ENCODE data around the gene PYROXD2. TPM values are rescaled to one million over a fixed set of nuclear protein-coding genes. Genes with fewer than 3 reads are reported as not detected.

The PYROXD2 gene
- total RNA-seq, 6 experiments from 2014 or later = 3.0 to 25.3 (median 7.1) TPM

GRCh38 chr10:98418665-98419468 is 3.9 kb upstream of the PYROXD2 start:
- 93% methylated on average over 2 of the region's 18 CpGs for WGBS (ENCODE audit: insufficient coverage, low coverage, low lambda C conversion rate, missing lambda C conversion rate)
- Histone ChIP-seq H3K4me1 (peaks cover 0 to 43% (median 20%) of the 10 kb centered on the region in 4 donors), H3K36me3 (peaks cover 0 to 5% (median 2%) of the 10 kb centered on the region in 4 donors), H3K9me3 (no peaks in the 10 kb centered on the region), H3K27ac (peak overlapping the region; percentile 48 to 78 (median 70)), H3K27me3 (no peaks in the 10 kb centered on the region), H3K4me3 (no peak overlapping the region)
- ATAC-seq = no peak
- intact Hi-C loops (cut with DNase I) = no loop called here
- no peak for DNase-seq
- TF ChIP-seq POLR2A (IDR thresholded peaks at IDR 0.05) = no peak
- TF ChIP-seq CTCF (IDR thresholded peaks at IDR 0.05) = no peak

- intact Hi-C loops (cut with DNase I) = no loop called here
- peak in 1 of 4 donors; percentile 3 for ATAC-seq
- Histone ChIP-seq H3K27ac (peak overlapping the region in 2 of 3 donors; percentile 48 to 78), H3K9me3 (no peaks in the 10 kb centered on the region), H3K4me1 (peaks cover 0 to 43% (median 20%) of the 10 kb centered on the region in 4 donors), H3K27me3 (no peaks in the 10 kb centered on the region), H3K36me3 (peaks cover 0 to 3% (median 0%) of the 10 kb centered on the region in 4 donors), H3K4me3 (no peak overlapping the region)
- TF ChIP-seq POLR2A (IDR thresholded peaks at IDR 0.05) (no peak), CTCF (IDR thresholded peaks at IDR 0.05) (no peak)
- 44% methylated on average over 4 of the region's 21 CpGs for WGBS (ENCODE audit: insufficient coverage, low coverage, low lambda C conversion rate, missing lambda C conversion rate)
- no peak for DNase-seq
Observed at GRCh38 chr10:98417973-98418664, 3.1 kb upstream of the PYROXD2 start.

- no peak overlapping the region for H3K27ac ChIP-seq
- ATAC-seq (no peak), DNase-seq (no peak)
- peaks cover 0 to 3% (median 0%) of the 10 kb centered on the region in 4 donors for H3K36me3 ChIP-seq
- intact Hi-C loops (cut with DNase I) = no loop called here
- H3K4me3 ChIP-seq = no peak overlapping the region
- TF ChIP-seq CTCF (IDR thresholded peaks at IDR 0.05) = no peak
- 80% methylated on average over 1 of the region's 19 CpGs for WGBS (ENCODE audit: insufficient coverage, low coverage, low lambda C conversion rate, missing lambda C conversion rate)
- no peaks in the 10 kb centered on the region for H3K27me3 ChIP-seq
- peaks cover 0 to 43% (median 20%) of the 10 kb centered on the region in 4 donors for H3K4me1 ChIP-seq
- H3K9me3 ChIP-seq = no peaks in the 10 kb centered on the region
Observed at GRCh38 chr10:98417481-98417959, 2.5 kb upstream of the PYROXD2 start.

- no peaks in the 10 kb centered on the region for H3K27me3 ChIP-seq
- TF ChIP-seq POLR2A (IDR thresholded peaks at IDR 0.05) (no peak), CTCF (IDR thresholded peaks at IDR 0.05) (no peak)
- H3K4me1 ChIP-seq = peaks cover 0 to 43% (median 20%) of the 10 kb centered on the region in 4 donors
- H3K36me3 ChIP-seq = peaks cover 0 to 3% (median 0%) of the 10 kb centered on the region in 4 donors
- WGBS (ENCODE audit: insufficient coverage, low coverage, low lambda C conversion rate, missing lambda C conversion rate) = 79% methylated on average over 7 of the region's 18 CpGs
- ATAC-seq (no peak), DNase-seq (no peak)
- H3K27ac ChIP-seq = no peak overlapping the region
- intact Hi-C loops (cut with DNase I) = no loop called here
- no peak overlapping the region for H3K4me3 ChIP-seq
- H3K9me3 ChIP-seq = no peaks in the 10 kb centered on the region
Observed at GRCh38 chr10:98416606-98417388, 1.8 kb upstream of the PYROXD2 start.
